Measurements from ENCODE around the gene SBK2. TPM values are rescaled to one million over a fixed set of nuclear protein-coding genes. Genes with fewer than 3 reads are reported as not detected.

The SBK2 gene
- total and polyA plus RNA-seq, 4 donors, result 0.31 TPM; not detected in 3

GRCh38 chr19:55495646-55496349 is 41.1 kb downstream of the SBK2 start:
- ATAC-seq (ENCODE audit: insufficient read depth, low FRiP score) (no peak), DNase-seq (no peak)
- Histone ChIP-seq H3K9ac (ENCODE audit: insufficient read depth in 1 of 2, low read length in 2 of 2) (no peak overlapping the region), H3K27me3 (ENCODE audit: control insufficient read depth in 3 of 3, insufficient read depth in 3 of 3, low read length in 2 of 3) (peaks cover 0 to 3% (median 0%) of the 10 kb centered on the region in 3 donors), H3K4me3 (no peak overlapping the region), H3K9me3 (ENCODE audit: control insufficient read depth in 4 of 4, insufficient read depth in 3 of 4, low read length in 3 of 4) (peaks cover 0 to 2% (median 0%) of the 10 kb centered on the region in 4 donors), H3K36me3 (ENCODE audit: control insufficient read depth in 4 of 4, insufficient read depth in 4 of 4, low read length in 4 of 4) (no peaks in the 10 kb centered on the region), H3K27ac (ENCODE audit: low read depth in 1 of 2, low read length in 1 of 2) (no peak overlapping the region), H3K4me1 (ENCODE audit: control insufficient read depth in 5 of 5, insufficient read depth in 5 of 5, low read length in 5 of 5) (peaks cover 0 to 10% (median 5%) of the 10 kb centered on the region in 5 donors)
- no peak for TF ChIP-seq CTCF (IDR thresholded peaks at IDR 0.05; ENCODE audit: control extremely low read depth, extremely low read depth)
- 79 to 85% methylated on average over 11 of the region's 11 CpGs for WGBS, 2 donors

GRCh38 chr19:55494172-55494761 is 42.7 kb downstream of the SBK2 start:
- no peak for DNase-seq
- ATAC-seq (ENCODE audit: insufficient read depth, low FRiP score), result peak; percentile 61
- no peak overlapping the region for H3K9ac ChIP-seq (ENCODE audit: insufficient read depth in 1 of 2, low read length in 2 of 2)
- H3K36me3 ChIP-seq (ENCODE audit: control insufficient read depth in 4 of 4, insufficient read depth in 4 of 4, low read length in 4 of 4), result no peaks in the 10 kb centered on the region
- peaks cover 0 to 2% (median 0%) of the 10 kb centered on the region in 4 donors for H3K9me3 ChIP-seq (ENCODE audit: control insufficient read depth in 4 of 4, insufficient read depth in 3 of 4, low read length in 3 of 4)
- no peak overlapping the region for H3K4me3 ChIP-seq
- peaks cover 0 to 3% (median 0%) of the 10 kb centered on the region in 3 donors for H3K27me3 ChIP-seq (ENCODE audit: control insufficient read depth in 3 of 3, insufficient read depth in 3 of 3, low read length in 2 of 3)
- TF ChIP-seq CTCF (IDR thresholded peaks at IDR 0.05; ENCODE audit: control extremely low read depth, extremely low read depth), result no peak
- peak overlapping the region; percentile 51 to 56 for H3K27ac ChIP-seq (ENCODE audit: low read depth in 1 of 2, low read length in 1 of 2)
- 38 to 49% methylated on average over 22 of the region's 22 CpGs for WGBS, 2 donors
- peaks cover 0 to 14% (median 5%) of the 10 kb centered on the region in 5 donors for H3K4me1 ChIP-seq (ENCODE audit: control insufficient read depth in 5 of 5, insufficient read depth in 5 of 5, low read length in 5 of 5)

- ATAC-seq (ENCODE audit: insufficient read depth, low FRiP score) (no peak), DNase-seq (no peak)
- Histone ChIP-seq H3K27me3 (ENCODE audit: control insufficient read depth in 3 of 3, insufficient read depth in 3 of 3, low read length in 2 of 3) (peaks cover 0 to 3% (median 0%) of the 10 kb centered on the region in 3 donors), H3K27ac (ENCODE audit: low read depth in 1 of 2, low read length in 1 of 2) (peak overlapping the region; percentile 5 to 56), H3K4me1 (ENCODE audit: control insufficient read depth in 5 of 5, insufficient read depth in 5 of 5, low read length in 5 of 5) (peaks cover 0 to 15% (median 5%) of the 10 kb centered on the region in 5 donors), H3K9me3 (ENCODE audit: control insufficient read depth in 4 of 4, insufficient read depth in 3 of 4, low read length in 3 of 4) (peaks cover 0 to 2% (median 0%) of the 10 kb centered on the region in 4 donors), H3K4me3 (no peak overlapping the region), H3K9ac (ENCODE audit: insufficient read depth in 1 of 2, low read length in 2 of 2) (no peak overlapping the region), H3K36me3 (ENCODE audit: control insufficient read depth in 4 of 4, insufficient read depth in 4 of 4, low read length in 4 of 4) (no peaks in the 10 kb centered on the region)
- no peak for TF ChIP-seq CTCF (IDR thresholded peaks at IDR 0.05; ENCODE audit: control extremely low read depth, extremely low read depth)
- 48 to 64% methylated on average over 35 to 38 of the region's 38 CpGs for WGBS, 2 donors
Observed at GRCh38 chr19:55493645-55494171, 43.2 kb downstream of the SBK2 start.

Measured in lung (tissue), 12 donors.